ENCODE measurements around the gene FCRLA.
"Not testable (repeated sequence)": the region's sequence is repeated elsewhere in the genome, so short reads cannot be mapped to it uniquely, and the experiment has no call there.

The FCRLA gene

GRCh38 chr1:161678500-161678899 is 28.5 kb upstream of the FCRLA start:
- H3K27ac ChIP-seq = no peak overlapping the region
- no peak for TF ChIP-seq CTCF (conservative IDR thresholded peaks at IDR 0.05)

- H3K27ac ChIP-seq = no peak overlapping the region
- no peak for TF ChIP-seq CTCF (conservative IDR thresholded peaks at IDR 0.05)
Measured at GRCh38 chr1:161681879-161682278, 25.1 kb upstream of the FCRLA start.

- TF ChIP-seq CTCF (conservative IDR thresholded peaks at IDR 0.05) = no peak
- no peak overlapping the region for H3K27ac ChIP-seq
Measured at GRCh38 chr1:161688946-161689345, 18.1 kb upstream of the FCRLA start.

GRCh38 chr1:161691846-161692245 is 15.2 kb upstream of the FCRLA start:
- no peak overlapping the region for H3K27ac ChIP-seq
- TF ChIP-seq CTCF (conservative IDR thresholded peaks at IDR 0.05) = no peak

GRCh38 chr1:161693020-161693712 is 13.9 kb upstream of the FCRLA start:
- not testable (repeated sequence) for H3K27ac ChIP-seq

GRCh38 chr1:161698302-161698701 is 8.7 kb upstream of the FCRLA start:
- not testable (repeated sequence) for H3K27ac ChIP-seq

GRCh38 chr1:161702250-161702649 is 4.8 kb upstream of the FCRLA start:
- TF ChIP-seq CTCF (conservative IDR thresholded peaks at IDR 0.05) = no peak
- H3K27ac ChIP-seq = 0 out of 2 replicates have a peak overlapping the region, but pooled peaks have one; percentile 5

GRCh38 chr1:161705537-161705936 is 1.5 kb upstream of the FCRLA start:
- no peak for TF ChIP-seq CTCF (conservative IDR thresholded peaks at IDR 0.05)
- H3K27ac ChIP-seq = no peak overlapping the region

GRCh38 chr1:161706113-161706481 is 932 bp upstream of the FCRLA start:
- TF ChIP-seq CTCF (conservative IDR thresholded peaks at IDR 0.05) = no peak
- H3K27ac ChIP-seq = no peak overlapping the region
